HepG2 (cell line): ENCODE measurements around the gene DCDC2C. TPM values are rescaled to one million over a fixed set of nuclear protein-coding genes. Genes with fewer than 3 reads are reported as not detected.

Experiments used
- ATAC-seq: fragments of 200-7000 bp; cut with Tn5 transposase; 3 replicates; pipeline ENCODE4 v1.9.1; 2020; ENCODE audit warnings: mild to moderate bottlenecking, moderate library complexity
- BruUV-seq: library from RNA; stranded (reverse); fragments of 400-500 nt; replicated peaks from 2 replicates; lab custom pipeline; 2021; lab: Mats Ljungman, UMichigan
- CTCF ChIA-PET: fragments of 300-600 bp; formaldehyde crosslinking; extraction: SDS; loops from one replicate; lab custom pipeline; 2021; ENCODE audit warnings: low total read pairs, inconsistent platforms, low intra/inter-chr PET ratio; lab: Yijun Ruan, JAX
- POLR2A ChIA-PET: fragments of 350-600 bp; sonication (Branson Sonifier 250); formaldehyde crosslinking; loops from one replicate; lab custom pipeline; 2020; ENCODE audit warnings: antibody characterized with exemption, inconsistent platforms; lab: Yijun Ruan, JAX
- DNase-seq: peaks from one replicate; pipeline ENCODE4 v3.0.0-alpha.2; 2015; ENCODE audit warnings: low spot score
- FAIRE-seq: peaks from 3 replicates; lab custom pipeline; 2011; peaks lifted over from hg19 to GRCh38; lab: Jason Lieb, UNC
- H2AFZ ChIP-seq: one replicate; pipeline ENCODE4 v1.6.1; 2011; ENCODE audit warnings: low read length, inconsistent platforms
- H3K27ac ChIP-seq: fragments of 300-600 bp; 3 replicates; pipeline ENCODE4 v1.8.0; 2011; ENCODE audit warnings: mixed run types, mild to moderate bottlenecking, mixed read lengths, low read length, inconsistent platforms; ENCODE audit not compliant: insufficient read depth; ENCODE audit errors: extremely low read length
- H3K27me3 ChIP-seq, 2 experiments: fragments of 200-600 bp in 1 of 2; 2 replicates in 1 of 2; 3 replicates in 1 of 2; pipeline versions ENCODE4 v1.6.0 to v1.8.0; 2011; ENCODE audit warnings: low read length in 2 of 2, mild to moderate bottlenecking in 2 of 2, moderate library complexity in 2 of 2, inconsistent platforms in 1 of 2; ENCODE audit not compliant: insufficient read depth in 2 of 2, control insufficient read depth in 1 of 2
- H3K36me3 ChIP-seq, 2 experiments: fragments of 200-600 bp in 1 of 2; replicated peaks in 1 of 2; 2 replicates in 1 of 2; 3 replicates in 1 of 2; pipeline versions ENCODE4 v1.5.1 to v1.8.0; 2011; ENCODE audit warnings: low read length in 2 of 2, inconsistent platforms in 1 of 2; ENCODE audit not compliant: insufficient read depth in 2 of 2, control insufficient read depth in 1 of 2
- H3K4me1 ChIP-seq: 2 replicates; pipeline ENCODE4 v1.5.1; 2012; ENCODE audit warnings: low read length, inconsistent platforms; ENCODE audit not compliant: insufficient read depth
- H3K4me2 ChIP-seq: 2 replicates; pipeline ENCODE4 v1.6.0; 2011; ENCODE audit warnings: low read depth, low read length, inconsistent platforms
- H3K4me3 ChIP-seq, 3 experiments: fragments of 200-600 bp in 1 of 3; sonication (generic), shearing (Covaris generic) in 1 of 3; replicated peaks in 1 of 3; 2 replicates each; pipeline ENCODE4 v1.5.1; 2011 to 2016; ENCODE audit warnings: low read length in 3 of 3, inconsistent platforms in 2 of 3, low read depth in 2 of 3, mild to moderate bottlenecking in 2 of 3, control low read depth in 1 of 3, mixed read lengths in 1 of 3; ENCODE audit not compliant: insufficient read depth in 1 of 3
- H3K79me2 ChIP-seq: one replicate; pipeline ENCODE4 v1.6.1; 2011; ENCODE audit warnings: low read length, inconsistent platforms; ENCODE audit not compliant: insufficient read depth
- H3K9ac ChIP-seq: 2 replicates; pipeline ENCODE4 v1.6.0; 2011; ENCODE audit warnings: mild to moderate bottlenecking, low read depth, low read length, inconsistent platforms; ENCODE audit not compliant: insufficient read depth
- H3K9me3 ChIP-seq: 2 replicates; pipeline ENCODE4 v1.5.1; 2012; ENCODE audit warnings: mild to moderate bottlenecking, low read length
- H4K20me1 ChIP-seq: 2 replicates; pipeline ENCODE4 v1.6.0; 2011; ENCODE audit warnings: inconsistent platforms, mild to moderate bottlenecking, low read length, moderate library complexity; ENCODE audit not compliant: insufficient read depth
- HES4 ChIP-seq: sonication (generic); formaldehyde crosslinking; IDR thresholded peaks from 2 replicates; pipeline ENCODE4 v1.9.0; 2021; ENCODE audit warnings: mild to moderate bottlenecking, missing genetic modification reagents, borderline replicate concordance
- HNRNPH1 ChIP-seq: fragments of 200-400 bp; formaldehyde crosslinking; optimal IDR thresholded peaks from 2 replicates; pipeline ENCODE3; 2017; ENCODE audit warnings: mild to moderate bottlenecking, low read depth, low read length
- KDM1A ChIP-seq: IDR thresholded peaks from 2 replicates; pipeline ENCODE4 v1.6.1; 2016; ENCODE audit warnings: missing compliant biosample characterization
- MAFF ChIP-seq: IDR thresholded peaks from 2 replicates; pipeline ENCODE4 v1.6.1; 2011; ENCODE audit warnings: low read depth, low read length, improper control_type of control experiment
- MIER2 ChIP-seq: IDR thresholded peaks from 2 replicates; pipeline ENCODE4 v1.6.1; 2016; ENCODE audit warnings: missing biosample characterization, missing genetic modification reagents
- NFE2L2 ChIP-seq: fragments of 150-350 bp; IDR thresholded peaks from 2 replicates; pipeline ENCODE4 v1.6.1; 2014; ENCODE audit warnings: low read length
- PRMT3 ChIP-seq: sonication (generic); formaldehyde crosslinking; IDR thresholded peaks from 2 replicates; pipeline ENCODE4 v1.8.1; 2022; ENCODE audit warnings: low read depth, mild to moderate bottlenecking, moderate library complexity, missing genetic modification reagents, borderline replicate concordance
- RARG ChIP-seq: sonication (generic); formaldehyde crosslinking; IDR thresholded peaks from 2 replicates; pipeline ENCODE4 v1.4.0; 2020; ENCODE audit warnings: low read depth, mild to moderate bottlenecking, missing genetic modification reagents
- RFX5 ChIP-seq: IDR thresholded peaks from 2 replicates; pipeline ENCODE4 v1.6.1; 2011; ENCODE audit warnings: low read depth, low read length, improper control_type of control experiment
- SIN3B ChIP-seq: fragments of 150-350 bp; IDR thresholded peaks from 2 replicates; pipeline ENCODE4 v1.6.1; 2014; ENCODE audit warnings: low read length
- TCF7 ChIP-seq: sonication (generic); IDR thresholded peaks from 2 replicates; pipeline ENCODE4 v1.6.1; 2016; ENCODE audit warnings: antibody characterized with exemption, low read depth
- ZBTB1 ChIP-seq: sonication (generic); formaldehyde crosslinking; IDR thresholded peaks from 2 replicates; pipeline ENCODE4 v1.4.0; 2020; ENCODE audit warnings: missing genetic modification reagents, borderline replicate concordance
- ZNF121 ChIP-seq: sonication (generic); formaldehyde crosslinking; IDR thresholded peaks from 2 replicates; pipeline ENCODE4 v1.5.0; 2020; ENCODE audit warnings: mild to moderate bottlenecking, missing genetic modification reagents
- ZNF329 ChIP-seq: sonication (generic); formaldehyde crosslinking; IDR thresholded peaks from 2 replicates; pipeline ENCODE4 v1.9.0; 2021; ENCODE audit warnings: low read depth, mild to moderate bottlenecking, missing genetic modification reagents
- ZNF577 ChIP-seq: sonication (generic); formaldehyde crosslinking; IDR thresholded peaks from 2 replicates; pipeline ENCODE4 v1.4.0; 2020; ENCODE audit warnings: mild to moderate bottlenecking, low read depth, missing genetic modification reagents, borderline replicate concordance
- WGBS: methylation state at CpG from one replicate; pipeline ENCODE4 v1.1.6; 2017; ENCODE audit warnings: low lambda C conversion rate; 5-methylcytosine and 5-hydroxymethylcytosine counted together
- in situ Hi-C: cut with HindIII; loops from 2 replicates; pipeline ENCODE4 v1.10.0; 2017; ENCODE audit warnings: low pct_unique_long_range_greater_than_20kb; ENCODE audit not compliant: extremely low pct_ligation_motif_present
- intact Hi-C: fragments of 100-400 bp; cut with micrococcal nuclease; formaldehyde crosslinking; loops from one replicate; pipeline ENCODE4 v1.10.0; 2022; ENCODE audit not compliant: unreplicated experiment
- polyA plus RNA-seq, 8 experiments: library from polyadenylated mRNA; depleted of rRNA in 3 of 8; stranded (reverse) in 7 of 8; unstranded in 1 of 8; fragments of >200 nt; fragmentation: Illumina TruSeq in 4 of 8; extraction: Trizol in 4 of 8; gene quantifications; 2 replicates each; pipeline versions ENCODE4 v1.2.1 to v1.2.3, GENCODE V29; 2011 to 2016; ENCODE audit warnings: low read depth in 4 of 8, missing spikeins in 1 of 8, mixed read lengths in 1 of 8; ENCODE audit not compliant: insufficient read depth in 1 of 8
- total RNA-seq, 5 experiments: library from RNA; depleted of rRNA; stranded (reverse); fragments of >200 nt; fragmentation: Illumina TruSeq; extraction: Trizol; gene quantifications; 2 replicates each; pipeline ENCODE4 v1.2.3, GENCODE V29; 2016; ENCODE audit warnings: low read depth in 1 of 5
- TF ChIP-seq, protein P1 (sequence below): sonication (generic); formaldehyde crosslinking; IDR thresholded peaks from 2 replicates; pipeline ENCODE4 v1.5.0; 2020; ENCODE audit warnings: mild to moderate bottlenecking, missing genetic modification reagents, borderline replicate concordance
- TF ChIP-seq, protein P2 (sequence below): sonication (generic); formaldehyde crosslinking; IDR thresholded peaks from 2 replicates; pipeline ENCODE4 v1.5.1; 2020; ENCODE audit warnings: mild to moderate bottlenecking, moderate library complexity, missing genetic modification reagents

DCDC2C gene
- total and polyA plus RNA-seq, 2 of the 13 experiments (the other 11 are each of a cell fraction or from before 2014, with no cell fraction given): not detected

DNA sequence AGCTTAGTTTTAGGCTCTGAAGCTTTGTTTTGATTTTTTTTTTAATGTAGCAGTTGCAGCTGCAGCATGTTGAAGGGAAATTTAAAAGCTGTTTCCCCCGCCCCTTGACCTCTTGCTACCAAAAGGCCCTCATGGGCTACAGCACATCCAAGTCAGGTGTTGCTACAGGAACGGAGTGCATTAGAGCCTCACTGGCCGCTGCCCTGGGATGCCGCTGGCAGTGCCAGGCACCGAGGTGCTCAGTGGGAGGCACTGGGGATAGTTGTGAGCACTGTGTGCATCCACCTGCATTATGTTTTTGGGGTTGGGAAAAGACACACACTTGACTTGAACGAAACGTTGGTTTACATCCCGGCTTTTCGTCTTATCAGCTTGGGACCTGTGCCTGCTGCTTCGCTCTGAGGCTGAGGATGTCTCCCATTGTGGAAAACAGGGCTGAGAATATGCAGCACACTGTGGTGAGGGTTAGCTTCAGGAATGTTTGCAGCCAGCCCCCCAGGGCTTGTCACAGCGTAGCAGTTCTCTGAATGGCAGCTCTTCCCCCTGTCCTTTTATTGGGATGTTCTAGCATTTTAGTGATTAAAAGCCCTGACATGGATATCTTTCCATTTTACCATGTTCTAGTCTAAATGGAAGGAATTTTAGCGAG lies 24.1 kb downstream of the DCDC2C start:
- TF ChIP-seq, protein P1, sequence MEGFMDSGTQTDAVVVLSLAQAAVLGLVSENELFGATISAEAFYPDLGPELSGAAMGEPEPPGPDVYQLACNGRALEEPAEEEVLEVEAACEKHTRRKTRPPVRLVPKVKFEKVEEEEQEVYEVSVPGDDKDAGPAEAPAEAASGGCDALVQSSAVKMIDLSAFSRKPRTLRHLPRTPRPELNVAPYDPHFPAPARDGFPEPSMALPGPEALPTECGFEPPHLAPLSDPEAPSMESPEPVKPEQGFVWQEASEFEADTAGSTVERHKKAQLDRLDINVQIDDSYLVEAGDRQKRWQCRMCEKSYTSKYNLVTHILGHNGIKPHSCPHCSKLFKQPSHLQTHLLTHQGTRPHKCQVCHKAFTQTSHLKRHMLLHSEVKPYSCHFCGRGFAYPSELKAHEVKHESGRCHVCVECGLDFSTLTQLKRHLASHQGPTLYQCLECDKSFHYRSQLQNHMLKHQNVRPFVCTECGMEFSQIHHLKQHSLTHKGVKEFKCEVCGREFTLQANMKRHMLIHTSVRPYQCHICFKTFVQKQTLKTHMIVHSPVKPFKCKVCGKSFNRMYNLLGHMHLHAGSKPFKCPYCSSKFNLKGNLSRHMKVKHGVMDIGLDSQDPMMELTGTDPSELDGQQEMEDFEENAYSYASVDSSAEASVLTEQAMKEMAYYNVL (CRISPR knock-in tag): no peak
- no peak for TF ChIP-seq RARG (CRISPR knock-in tag)
- TF ChIP-seq SIN3B: no peak
- TF ChIP-seq KDM1A (CRISPR knock-in tag): no peak
- TF ChIP-seq RFX5: no peak
- TF ChIP-seq ZNF121: no peak
- no peak for TF ChIP-seq MIER2
- TF ChIP-seq HES4 (CRISPR knock-in tag): no peak
- TF ChIP-seq ZBTB1 (CRISPR knock-in tag): no peak
- TF ChIP-seq TCF7: no peak
- TF ChIP-seq ZNF329 (CRISPR knock-in tag): no peak
- TF ChIP-seq HNRNPH1: no peak
- no peak for TF ChIP-seq ZNF577 (CRISPR knock-in tag)
- no peak for TF ChIP-seq NFE2L2
- TF ChIP-seq PRMT3 (CRISPR knock-in tag): no peak
- TF ChIP-seq MAFF: no peak
- TF ChIP-seq, protein P2, sequence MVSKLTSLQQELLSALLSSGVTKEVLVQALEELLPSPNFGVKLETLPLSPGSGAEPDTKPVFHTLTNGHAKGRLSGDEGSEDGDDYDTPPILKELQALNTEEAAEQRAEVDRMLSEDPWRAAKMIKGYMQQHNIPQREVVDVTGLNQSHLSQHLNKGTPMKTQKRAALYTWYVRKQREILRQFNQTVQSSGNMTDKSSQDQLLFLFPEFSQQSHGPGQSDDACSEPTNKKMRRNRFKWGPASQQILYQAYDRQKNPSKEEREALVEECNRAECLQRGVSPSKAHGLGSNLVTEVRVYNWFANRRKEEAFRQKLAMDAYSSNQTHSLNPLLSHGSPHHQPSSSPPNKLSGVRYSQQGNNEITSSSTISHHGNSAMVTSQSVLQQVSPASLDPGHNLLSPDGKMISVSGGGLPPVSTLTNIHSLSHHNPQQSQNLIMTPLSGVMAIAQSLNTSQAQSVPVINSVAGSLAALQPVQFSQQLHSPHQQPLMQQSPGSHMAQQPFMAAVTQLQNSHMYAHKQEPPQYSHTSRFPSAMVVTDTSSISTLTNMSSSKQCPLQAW (CRISPR knock-in tag): no peak
- POLR2A ChIA-PET: no interaction called here
- intact Hi-C loops: loop anchor here (1.0 kb wide), 3 partner anchors 54 to 100 kb away; no protein-coding TSS in a partner anchor

More for the DNA sequence above, 24.1 kb downstream of the DCDC2C start:
- ATAC-seq (no peak), FAIRE-seq (no peak), DNase-seq (no peak)
- 34% methylated on average over 12 of the region's 12 CpGs for WGBS
- CTCF ChIA-PET: interaction anchor here (0.6 to 2.4 kb wide), 4 partner anchors 53 to 101 kb away, joined by 3 to 17 read pairs (median 9); no protein-coding TSS in a partner anchor
- H3K27ac ChIP-seq: no peak overlapping the region
- H3K36me3 ChIP-seq: no peaks in the 10 kb centered on the region
- H2AFZ ChIP-seq: no peak overlapping the region
- no peaks in the 10 kb centered on the region for H3K4me1 ChIP-seq
- H3K9ac ChIP-seq: no peak overlapping the region
- no peak overlapping the region for H3K4me3 ChIP-seq
- H3K9me3 ChIP-seq: no peaks in the 10 kb centered on the region
- H3K4me2 ChIP-seq: no peak overlapping the region
- no TSS peak for BruUV-seq
- in situ Hi-C loops: no loop called here
- H3K27me3 ChIP-seq: peaks cover 7 to 81% of the 10 kb centered on the region in 2 experiments
- no peaks in the 10 kb centered on the region for H4K20me1 ChIP-seq
- no peaks in the 10 kb centered on the region for H3K79me2 ChIP-seq
